Hepatocyte (in vitro differentiated cells): Measurements from ENCODE around the gene FCHSD2.

Experiments used
- EZH2 ChIP-seq: fragments of 200-600 bp; sonication (generic); IDR thresholded peaks from 2 replicates; pipeline ENCODE4 v1.6.1; 2016; ENCODE audit warnings: antibody characterized with exemption, mild to moderate bottlenecking, borderline replicate concordance
- EZH2phosphoT487 ChIP-seq: fragments of 200-600 bp; sonication (generic); IDR thresholded peaks from one replicate; pipeline ENCODE4 v1.6.1; 2018; ENCODE audit warnings: antibody characterized with exemption, mild to moderate bottlenecking, low read depth, moderate library complexity; ENCODE audit not compliant: unreplicated experiment, severe bottlenecking
- TF ChIP-seq, protein P1 (sequence below): fragments of 200-600 bp; sonication (generic); IDR thresholded peaks from 2 replicates; pipeline ENCODE4 v1.5.1; 2016; ENCODE audit warnings: antibody characterized with exemption, mild to moderate bottlenecking; ENCODE audit not compliant: poor library complexity

DNA sequence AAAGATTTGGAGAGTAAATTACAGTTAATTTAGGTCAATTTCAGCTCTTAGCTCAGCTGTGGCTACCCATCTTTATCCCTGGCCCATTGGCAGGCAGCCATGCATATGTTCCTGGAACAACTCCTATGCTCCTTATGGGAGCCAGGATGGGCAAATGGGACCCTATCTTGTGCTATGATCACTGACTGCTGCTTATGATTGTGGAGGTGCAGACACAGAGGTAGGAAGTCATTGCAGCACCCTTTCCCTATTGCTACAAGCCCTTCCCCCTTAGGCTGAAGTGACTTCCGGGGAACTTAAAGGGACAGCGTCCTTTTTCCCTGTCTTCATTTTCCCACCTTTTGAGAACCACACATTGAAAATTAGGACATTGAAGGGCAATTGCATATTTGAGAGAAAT lies 112.7 kb downstream of the FCHSD2 start:
- TF ChIP-seq, protein P1, sequence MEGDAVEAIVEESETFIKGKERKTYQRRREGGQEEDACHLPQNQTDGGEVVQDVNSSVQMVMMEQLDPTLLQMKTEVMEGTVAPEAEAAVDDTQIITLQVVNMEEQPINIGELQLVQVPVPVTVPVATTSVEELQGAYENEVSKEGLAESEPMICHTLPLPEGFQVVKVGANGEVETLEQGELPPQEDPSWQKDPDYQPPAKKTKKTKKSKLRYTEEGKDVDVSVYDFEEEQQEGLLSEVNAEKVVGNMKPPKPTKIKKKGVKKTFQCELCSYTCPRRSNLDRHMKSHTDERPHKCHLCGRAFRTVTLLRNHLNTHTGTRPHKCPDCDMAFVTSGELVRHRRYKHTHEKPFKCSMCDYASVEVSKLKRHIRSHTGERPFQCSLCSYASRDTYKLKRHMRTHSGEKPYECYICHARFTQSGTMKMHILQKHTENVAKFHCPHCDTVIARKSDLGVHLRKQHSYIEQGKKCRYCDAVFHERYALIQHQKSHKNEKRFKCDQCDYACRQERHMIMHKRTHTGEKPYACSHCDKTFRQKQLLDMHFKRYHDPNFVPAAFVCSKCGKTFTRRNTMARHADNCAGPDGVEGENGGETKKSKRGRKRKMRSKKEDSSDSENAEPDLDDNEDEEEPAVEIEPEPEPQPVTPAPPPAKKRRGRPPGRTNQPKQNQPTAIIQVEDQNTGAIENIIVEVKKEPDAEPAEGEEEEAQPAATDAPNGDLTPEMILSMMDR = no peak
- TF ChIP-seq EZH2phosphoT487 = no peak
- TF ChIP-seq EZH2 = no peak
